A549 (cell line): ENCODE results near the gene SOX13. TPM values are rescaled to one million over a fixed set of nuclear protein-coding genes. Genes with fewer than 3 reads are reported as not detected.

Experiments used
- ATAC-seq, 2 experiments: fragments of 200-7000 bp in 1 of 2; fragments of >200 bp in 1 of 2; cut with Nextera tagmentation in 1 of 2; cut with Tn5 transposase in 1 of 2; 3 replicates each; pipeline versions ENCODE4 v1.8.0 to v1.9.1; 2018 to 2020; ENCODE audit warnings: mild to moderate bottlenecking in 1 of 2, moderate library complexity in 1 of 2
- CTCF ChIA-PET: fragments of 300-600 bp; sonication (Branson Sonifier 250); formaldehyde crosslinking; extraction: SDS; loops from one replicate; lab custom pipeline; 2021; ENCODE audit warnings: antibody characterized with exemption, inconsistent platforms; lab: Yijun Ruan, JAX
- POLR2A ChIA-PET: fragments of 350-600 bp; formaldehyde crosslinking; extraction: SDS; loops from one replicate; lab custom pipeline; 2021; ENCODE audit warnings: antibody characterized with exemption, inconsistent platforms; lab: Yijun Ruan, JAX
- DNase-seq, 2 experiments: peaks; one replicate each; pipeline versions ENCODE4 v3.0.0 to v3.0.0-alpha.2; 2011 to 2016; ENCODE audit warnings: low read depth in 1 of 2, low spot score in 1 of 2
- FAIRE-seq: peaks from 2 replicates; lab custom pipeline; 2011; peaks lifted over from hg19 to GRCh38; lab: Jason Lieb, UNC
- H3K27ac ChIP-seq, 2 experiments: fragments of >200 bp; sonication (Bioruptor Twin); formaldehyde crosslinking; 3 replicates each; pipeline ENCODE4 v1.5.1; 2016 to 2017
- H3K4me1 ChIP-seq: fragments of >200 bp; sonication (Bioruptor Twin); formaldehyde crosslinking; 3 replicates; pipeline ENCODE4 v1.6.1; 2016
- H3K4me2 ChIP-seq: fragments of >200 bp; sonication (Bioruptor Twin); formaldehyde crosslinking; 3 replicates; pipeline ENCODE4 v1.6.1; 2016
- H3K4me3 ChIP-seq: fragments of >200 bp; sonication (Bioruptor Twin); formaldehyde crosslinking; 3 replicates; pipeline ENCODE4 v1.5.1; 2016
- H3K9me3 ChIP-seq: fragments of >200 bp; sonication (Bioruptor Twin); formaldehyde crosslinking; 3 replicates; pipeline ENCODE4 v1.6.1; 2016
- ATOH8 ChIP-seq: fragments of 250-450 bp; sonication (Bioruptor Pico); IDR thresholded peaks from 2 replicates; pipeline ENCODE4 v1.5.0; 2020; ENCODE audit warnings: low read depth, mild to moderate bottlenecking, moderate library complexity
- BCL3 ChIP-seq: fragments of >200 bp; sonication (Bioruptor Twin); formaldehyde crosslinking; IDR thresholded peaks from 3 replicates; pipeline ENCODE4 v1.6.1; 2016
- BHLHE40 ChIP-seq: IDR thresholded peaks from 2 replicates; pipeline ENCODE4 v1.6.1; 2012; ENCODE audit warnings: low read depth, low read length, inconsistent platforms
- CBX8 ChIP-seq: fragments of 200-600 bp; sonication (generic); IDR thresholded peaks from 2 replicates; pipeline ENCODE4 v1.6.1; 2016
- CEBPB ChIP-seq, 2 experiments: fragments of >200 bp in 1 of 2; sonication (Bioruptor Twin) in 1 of 2; formaldehyde crosslinking in 1 of 2; IDR thresholded peaks; 2 replicates each; pipeline ENCODE4 v1.6.1; 2012 to 2016
- CHD4 ChIP-seq: fragments of 200-600 bp; sonication (generic); IDR thresholded peaks from 2 replicates; pipeline ENCODE4 v1.6.1; 2016; ENCODE audit warnings: antibody characterized with exemption, mild to moderate bottlenecking, borderline replicate concordance
- CTCF ChIP-seq: fragments of >200 bp; sonication (Bioruptor Twin); formaldehyde crosslinking; IDR thresholded peaks from 3 replicates; pipeline ENCODE4 v1.5.1; 2016
- E2F6 ChIP-seq: IDR thresholded peaks from 2 replicates; pipeline ENCODE4 v1.6.1; 2012; ENCODE audit warnings: low read depth, borderline replicate concordance
- EHF ChIP-seq: fragments of 250-450 bp; sonication (Bioruptor Pico); IDR thresholded peaks from 2 replicates; pipeline ENCODE4 v1.5.0; 2020; ENCODE audit warnings: mild to moderate bottlenecking
- FOSB ChIP-seq: fragments of 250-450 bp; sonication (Bioruptor Pico); IDR thresholded peaks from 2 replicates; pipeline ENCODE4 v1.5.0; 2020; ENCODE audit warnings: mild to moderate bottlenecking, moderate library complexity
- FOSL2 ChIP-seq, 2 experiments: fragments of 450-650 bp in 1 of 2; fragments of >200 bp in 1 of 2; sonication (Bioruptor Twin) in 1 of 2; formaldehyde crosslinking; IDR thresholded peaks; 2 replicates each; pipeline versions ENCODE4 v1.5.0 to v1.6.1; 2016 to 2020; ENCODE audit warnings: mild to moderate bottlenecking in 1 of 2, moderate library complexity in 1 of 2
- HES2 ChIP-seq: fragments of >200 bp; sonication (Bioruptor Twin); formaldehyde crosslinking; IDR thresholded peaks from 2 replicates; pipeline ENCODE4 v1.6.1; 2016
- HOXB13 ChIP-seq: fragments of 250-450 bp; sonication (Bioruptor Pico); IDR thresholded peaks from 2 replicates; pipeline ENCODE4 v1.5.0; 2020; ENCODE audit warnings: low read depth, mild to moderate bottlenecking, moderate library complexity
- JUN ChIP-seq, 2 experiments: fragments of >200 bp; sonication (Bioruptor Twin); formaldehyde crosslinking; IDR thresholded peaks; 2 replicates in 1 of 2; 3 replicates in 1 of 2; pipeline ENCODE4 v1.6.1; 2016 to 2017
- JUNB ChIP-seq: fragments of >200 bp; sonication (Bioruptor Twin); formaldehyde crosslinking; IDR thresholded peaks from 2 replicates; pipeline ENCODE4 v1.6.1; 2016
- KDM5A ChIP-seq: fragments of 200-600 bp; sonication (generic); IDR thresholded peaks from 2 replicates; pipeline ENCODE4 v1.6.1; 2016; ENCODE audit warnings: antibody characterized with exemption, mild to moderate bottlenecking
- MYC ChIP-seq: IDR thresholded peaks from 2 replicates; pipeline ENCODE4 v1.6.1; 2012; ENCODE audit warnings: mild to moderate bottlenecking, inconsistent platforms, low read length, improper control_type of control experiment, borderline replicate concordance
- NPAS2 ChIP-seq: fragments of 250-450 bp; sonication (Bioruptor Pico); IDR thresholded peaks from 2 replicates; pipeline ENCODE4 v1.8.0; 2022; ENCODE audit warnings: mild to moderate bottlenecking, moderate library complexity, borderline replicate concordance
- PBX3 ChIP-seq: IDR thresholded peaks from 2 replicates; pipeline ENCODE4 v1.6.1; 2012
- RCOR1 ChIP-seq: fragments of 150-350 bp; IDR thresholded peaks from 2 replicates; pipeline ENCODE4 v1.6.1; 2014; ENCODE audit warnings: antibody characterized with exemption, low read length, low read depth
- RFX5 ChIP-seq: fragments of 450-650 bp; IDR thresholded peaks from 2 replicates; pipeline ENCODE4 v1.7.1; 2014; ENCODE audit warnings: antibody characterized with exemption, mild to moderate bottlenecking, moderate library complexity
- RNF2 ChIP-seq: fragments of 200-600 bp; sonication (generic); IDR thresholded peaks from 2 replicates; pipeline ENCODE4 v1.6.1; 2016; ENCODE audit warnings: low read depth, mild to moderate bottlenecking, antibody characterized with exemption, moderate library complexity, borderline replicate concordance
- SMC3 ChIP-seq: fragments of >200 bp; sonication (Bioruptor Twin); formaldehyde crosslinking; IDR thresholded peaks from 3 replicates; pipeline ENCODE4 v1.6.1; 2018; ENCODE audit warnings: inconsistent platforms
- SREBF2 ChIP-seq: fragments of 450-650 bp; IDR thresholded peaks from 2 replicates; pipeline ENCODE4 v1.6.1; 2014; ENCODE audit warnings: mild to moderate bottlenecking, moderate library complexity
- TFCP2L1 ChIP-seq: fragments of 250-450 bp; sonication (Bioruptor Pico); IDR thresholded peaks from 2 replicates; pipeline ENCODE4 v1.5.0; 2021; ENCODE audit warnings: mild to moderate bottlenecking
- TP53 ChIP-seq: fragments of 250-450 bp; sonication (Bioruptor Pico); IDR thresholded peaks from 2 replicates; pipeline ENCODE4 v1.5.0; 2021; ENCODE audit warnings: mild to moderate bottlenecking, moderate library complexity
- USF2 ChIP-seq: fragments of 450-650 bp; IDR thresholded peaks from 2 replicates; pipeline ENCODE4 v1.6.1; 2014; ENCODE audit warnings: antibody characterized with exemption
- ZFP36 ChIP-seq: fragments of 450-650 bp; IDR thresholded peaks from 2 replicates; pipeline ENCODE4 v1.6.1; 2014; ENCODE audit warnings: borderline replicate concordance; ENCODE audit not compliant: partially characterized antibody
- ZNF302 ChIP-seq: fragments of 250-450 bp; sonication (Bioruptor Pico); IDR thresholded peaks from 2 replicates; pipeline ENCODE4 v1.9.0; 2021; ENCODE audit warnings: inconsistent platforms, mild to moderate bottlenecking, moderate library complexity
- ZSCAN20 ChIP-seq: fragments of 250-450 bp; sonication (Bioruptor Pico); IDR thresholded peaks from 2 replicates; pipeline ENCODE4 v1.8.0; 2022; ENCODE audit warnings: mild to moderate bottlenecking, moderate library complexity
- WGBS: methylation state at CpG from one replicate; pipeline ENCODE4 v1.1.6; 2017; ENCODE audit errors: missing lambda C conversion rate; 5-methylcytosine and 5-hydroxymethylcytosine counted together
- polyA plus RNA-seq, 4 experiments: library from polyadenylated mRNA; depleted of rRNA in 3 of 4; stranded (reverse); fragments of >200 nt; fragmentation: RNase III in 1 of 4; extraction: RNeasy Plus Mini Kit Qiagen cat#74134 plus additional on column Dnase treatment in 1 of 4; gene quantifications; 2 replicates in 3 of 4; 3 replicates in 1 of 4; pipeline ENCODE4 v1.2.3, GENCODE V29; 2011 to 2017

Gene SOX13
- polyA plus RNA-seq, 2 of the 4 experiments (the other 2 are of a cell fraction) = 6.8 to 9.8 TPM

- H3K4me1 ChIP-seq = peaks cover 5% of the 10 kb centered on the region; the same call in 2 of the 3 replicates
- 62% methylated on average over 3 of the region's 3 CpGs for WGBS
- no peak overlapping the region for H3K4me3 ChIP-seq
- H3K9me3 ChIP-seq = peaks cover 20% of the 10 kb centered on the region
- FAIRE-seq (no peak), DNase-seq (no peak), ATAC-seq (no peak)
- no peak overlapping the region for H3K4me2 ChIP-seq
- no peak for TF ChIP-seq USF2
- no peak for TF ChIP-seq BHLHE40
- no peak for TF ChIP-seq ZNF302
- no peak for TF ChIP-seq KDM5A
- TF ChIP-seq FOSB = no peak
- no peak for TF ChIP-seq CHD4
- no peak for TF ChIP-seq NPAS2 (CRISPR knock-in tag)
- no peak for TF ChIP-seq EHF (CRISPR knock-in tag)
- TF ChIP-seq RNF2 = no peak
- no peak for TF ChIP-seq MYC
- TF ChIP-seq JUNB = no peak
- ChIA-PET CTCF (interaction anchor here (0.7 to 16.3 kb wide), 11 partner anchors 9 to 636 kb away, joined by 3 to 314 read pairs (median 5); no protein-coding TSS in a partner anchor), POLR2A (no interaction called here)
- no peak overlapping the region for H3K27ac ChIP-seq
Observed at GRCh38 chr1:204170494-204171155, 97.7 kb downstream of the SOX13 start.

GRCh38 chr1:204171751-204172178, 98.8 kb downstream of the SOX13 start:
- 6% methylated on average over 4 of the region's 4 CpGs for WGBS
- Histone ChIP-seq H3K27ac (no peak overlapping the region; a peak in 1 of 6 replicates), H3K9me3 (peaks cover 20% of the 10 kb centered on the region), H3K4me1 (peaks cover 5% of the 10 kb centered on the region; the same call in 2 of the 3 replicates), H3K4me2 (no peak overlapping the region), H3K4me3 (no peak overlapping the region)
- ChIA-PET POLR2A (no interaction called here), CTCF (interaction anchor here (0.7 to 16.3 kb wide), 6 partner anchors 10 to 226 kb away, joined by 3 to 314 read pairs (median 20); no protein-coding TSS in a partner anchor)
- no peak for FAIRE-seq
- peak; percentile 31 to 49 for DNase-seq
- ATAC-seq = peak in 1 of 2 experiments; percentile 49; a peak in 3 of 6 replicates
- TF ChIP-seq E2F6 = no peak
- peak; percentile 66 to 79 for TF ChIP-seq CEBPB (IDR thresholded peaks at IDR 0.05)
- TF ChIP-seq SREBF2 = no peak
- TF ChIP-seq JUNB = peak; percentile 78
- TF ChIP-seq RFX5 = no peak
- 0 out of 2 replicates have a peak, but pooled peaks have one; percentile 42 for TF ChIP-seq ZSCAN20
- TF ChIP-seq HOXB13 (CRISPR knock-in tag) = peak; percentile 95; the same call in 1 of the 2 replicates
- no peak for TF ChIP-seq CBX8
- peak; percentile 98 for TF ChIP-seq EHF (CRISPR knock-in tag)
- TF ChIP-seq TFCP2L1 (CRISPR knock-in tag) = 0 out of 2 replicates have a peak, but pooled peaks have one; percentile 15
- no peak; the same call in 1 of the 2 replicates for TF ChIP-seq HES2
- TF ChIP-seq TP53 = peak; percentile 49; the same call in 1 of the 2 replicates
- no peak for TF ChIP-seq RCOR1
- TF ChIP-seq MYC = no peak
- peak; percentile 62; the same call in 1 of the 2 replicates for TF ChIP-seq FOSB
- no peak for TF ChIP-seq PBX3
- no peak for TF ChIP-seq FOSL2 (IDR thresholded peaks at IDR 0.05)
- peak; percentile 58; the same call in 1 of the 2 replicates for TF ChIP-seq FOSL2 (CRISPR knock-in tag; IDR thresholded peaks at IDR 0.05)
- TF ChIP-seq BCL3 = no peak
- TF ChIP-seq JUN (IDR thresholded peaks at IDR 0.05) = peak in 1 of 2 experiments; percentile 36; a peak in 1 of 5 replicates
- no peak for TF ChIP-seq ZFP36
- TF ChIP-seq CTCF = no peak
- TF ChIP-seq RNF2 = no peak
- TF ChIP-seq SMC3 = no peak
- peak; percentile 100 for TF ChIP-seq ATOH8 (CRISPR knock-in tag)
